ENCODE measurements around the gene SNRPN. TPM values are rescaled to one million over a fixed set of nuclear protein-coding genes. Genes with fewer than 3 reads are reported as not detected.

The SNRPN gene
- total RNA-seq, 5 donors from 2014 or later (not counting 1 experiment from before 2014, with no cell fraction given) = 111 to 124 (median 120) TPM

GRCh38 chr15:24976932-24977331 lies 22.1 kb downstream of the SNRPN start:
- no peak overlapping the region for H3K27ac ChIP-seq (ENCODE audit: low read length)
- Mint-ChIP-seq H3K27ac (no peak overlapping the region), H3K36me3 (peaks cover 79% of the 10 kb centered on the region), H3K4me3 (no peak overlapping the region), H3K9me3 (peaks cover 26 to 45% (median 33%) of the 10 kb centered on the region in 3 donors), H3K4me1 (peaks cover 0 to 6% (median 0%) of the 10 kb centered on the region in 3 donors), H3K27me3 (no peaks in the 10 kb centered on the region)
- WGBS (ENCODE audit: insufficient coverage) = 94% methylated on average over 3 of the region's 3 CpGs
- ChIA-PET CTCF (no interaction called here), POLR2A (interaction anchor here in 1 of 2 donors (0.7 kb wide), 1 partner anchor 20 kb away, joined by 3 read pairs; no protein-coding TSS in a partner anchor)
- no peak for ATAC-seq (replicated peaks in 1 of 4)
- DNase-seq = no peak
- no peaks in the 10 kb centered on the region for H3K27me3 ChIP-seq (replicated peaks in 1 of 2; ENCODE audit: control insufficient read depth in 2 of 2, extremely low read depth in 1 of 2, insufficient read depth in 2 of 2, low read length in 1 of 2)
- H3K4me3 ChIP-seq (ENCODE audit: control insufficient read depth in 1 of 2, extremely low read depth in 1 of 2, low read length in 1 of 2) = no peak overlapping the region
- H3K9me3 ChIP-seq = peaks cover 20% of the 10 kb centered on the region
- no peaks in the 10 kb centered on the region for H3K4me1 ChIP-seq (ENCODE audit: control insufficient read depth in 1 of 2, extremely low read depth in 1 of 2, insufficient read depth in 2 of 2, low read length in 2 of 2)
- peaks cover 3 to 71% of the 10 kb centered on the region in 2 donors for H3K36me3 ChIP-seq (ENCODE audit: control insufficient read depth in 2 of 2, extremely low read depth in 1 of 2, insufficient read depth in 1 of 2, low read length in 1 of 2)

GRCh38 chr15:24977686-24978085 lies 22.9 kb downstream of the SNRPN start:
- no peak overlapping the region for H3K4me3 ChIP-seq (ENCODE audit: control insufficient read depth in 1 of 2, extremely low read depth in 1 of 2, low read length in 1 of 2)
- no peak for ATAC-seq (replicated peaks in 1 of 4)
- H3K27me3 ChIP-seq (replicated peaks in 1 of 2; ENCODE audit: control insufficient read depth in 2 of 2, extremely low read depth in 1 of 2, insufficient read depth in 2 of 2, low read length in 1 of 2) = no peaks in the 10 kb centered on the region
- H3K27ac Mint-ChIP-seq = no peak overlapping the region
- H3K9me3 ChIP-seq = peaks cover 20% of the 10 kb centered on the region
- DNase-seq = no peak
- H3K36me3 Mint-ChIP-seq = peaks cover 84% of the 10 kb centered on the region
- peaks cover 7 to 78% of the 10 kb centered on the region in 2 donors for H3K36me3 ChIP-seq (ENCODE audit: control insufficient read depth in 2 of 2, extremely low read depth in 1 of 2, insufficient read depth in 1 of 2, low read length in 1 of 2)
- H3K4me1 Mint-ChIP-seq = peaks cover 0 to 6% (median 0%) of the 10 kb centered on the region in 3 donors
- no peaks in the 10 kb centered on the region for H3K4me1 ChIP-seq (ENCODE audit: control insufficient read depth in 1 of 2, extremely low read depth in 1 of 2, insufficient read depth in 2 of 2, low read length in 2 of 2)
- H3K4me3 Mint-ChIP-seq = no peak overlapping the region
- ChIA-PET POLR2A (no interaction called here), CTCF (no interaction called here)
- H3K27ac ChIP-seq (ENCODE audit: low read length) = no peak overlapping the region
- WGBS (ENCODE audit: insufficient coverage) = 80% methylated on average over 1 of the region's 9 CpGs
- no peaks in the 10 kb centered on the region for H3K27me3 Mint-ChIP-seq
- H3K9me3 Mint-ChIP-seq = peaks cover 26 to 49% (median 35%) of the 10 kb centered on the region in 3 donors

GRCh38 chr15:24985224-24985623 lies 30.4 kb downstream of the SNRPN start:
- ChIA-PET POLR2A (no interaction called here), CTCF (no interaction called here)
- H3K9me3 Mint-ChIP-seq = peaks cover 34 to 54% (median 44%) of the 10 kb centered on the region in 3 donors
- no peak overlapping the region for H3K27ac Mint-ChIP-seq
- Histone ChIP-seq H3K4me1 (ENCODE audit: control insufficient read depth in 1 of 2, extremely low read depth in 1 of 2, insufficient read depth in 2 of 2, low read length in 2 of 2) (no peaks in the 10 kb centered on the region), H3K27me3 (replicated peaks in 1 of 2; ENCODE audit: control insufficient read depth in 2 of 2, extremely low read depth in 1 of 2, insufficient read depth in 2 of 2, low read length in 1 of 2) (no peaks in the 10 kb centered on the region), H3K36me3 (ENCODE audit: control insufficient read depth in 2 of 2, extremely low read depth in 1 of 2, insufficient read depth in 1 of 2, low read length in 1 of 2) (peaks cover 4 to 57% of the 10 kb centered on the region in 2 donors), H3K27ac (ENCODE audit: low read length) (no peak overlapping the region), H3K4me3 (ENCODE audit: control insufficient read depth in 1 of 2, extremely low read depth in 1 of 2, low read length in 1 of 2) (no peak overlapping the region), H3K9me3 (peaks cover 12% of the 10 kb centered on the region)
- H3K27me3 Mint-ChIP-seq = no peaks in the 10 kb centered on the region
- ATAC-seq (replicated peaks in 1 of 4) (no peak), DNase-seq (no peak)
- peaks cover 86% of the 10 kb centered on the region for H3K36me3 Mint-ChIP-seq
- WGBS (ENCODE audit: insufficient coverage) = 88% methylated on average over 3 of the region's 7 CpGs
- H3K4me1 Mint-ChIP-seq = no peaks in the 10 kb centered on the region
- no peak overlapping the region for H3K4me3 Mint-ChIP-seq

- H3K36me3 Mint-ChIP-seq = peaks cover 93% of the 10 kb centered on the region
- no peaks in the 10 kb centered on the region for H3K4me1 ChIP-seq (ENCODE audit: control insufficient read depth in 1 of 2, extremely low read depth in 1 of 2, insufficient read depth in 2 of 2, low read length in 2 of 2)
- H3K4me3 Mint-ChIP-seq = no peak overlapping the region
- no peaks in the 10 kb centered on the region for H3K4me1 Mint-ChIP-seq
- peaks cover 34 to 52% (median 50%) of the 10 kb centered on the region in 3 donors for H3K9me3 Mint-ChIP-seq
- H3K4me3 ChIP-seq (ENCODE audit: control insufficient read depth in 1 of 2, extremely low read depth in 1 of 2, low read length in 1 of 2) = no peak overlapping the region
- no peak for DNase-seq
- CTCF ChIA-PET = no interaction called here
- no peak overlapping the region for H3K27ac Mint-ChIP-seq
- no peaks in the 10 kb centered on the region for H3K27me3 ChIP-seq (replicated peaks in 1 of 2; ENCODE audit: control insufficient read depth in 2 of 2, extremely low read depth in 1 of 2, insufficient read depth in 2 of 2, low read length in 1 of 2)
- POLR2A ChIA-PET = no interaction called here
- no peak for ATAC-seq (replicated peaks in 1 of 4)
- H3K27me3 Mint-ChIP-seq = no peaks in the 10 kb centered on the region
- H3K36me3 ChIP-seq (ENCODE audit: control insufficient read depth in 2 of 2, extremely low read depth in 1 of 2, insufficient read depth in 1 of 2, low read length in 1 of 2) = peaks cover 4 to 52% of the 10 kb centered on the region in 2 donors
- no peak overlapping the region for H3K27ac ChIP-seq (ENCODE audit: low read length)
- WGBS (ENCODE audit: insufficient coverage) = 96% methylated on average over 5 of the region's 6 CpGs
- H3K9me3 ChIP-seq = peaks cover 17% of the 10 kb centered on the region
These were observed 31.9 kb downstream of the SNRPN start for GRCh38 chr15:24986653-24987052.

GRCh38 chr15:25019434-25019833 lies 64.6 kb downstream of the SNRPN start:
- H3K9me3 ChIP-seq = peaks cover 24% of the 10 kb centered on the region
- Mint-ChIP-seq H3K9me3 (peaks cover 30 to 66% (median 61%) of the 10 kb centered on the region in 3 donors), H3K27ac (no peak overlapping the region), H3K4me1 (no peaks in the 10 kb centered on the region), H3K27me3 (no peaks in the 10 kb centered on the region), H3K4me3 (no peak overlapping the region), H3K36me3 (peaks cover 44% of the 10 kb centered on the region)
- no peaks in the 10 kb centered on the region for H3K27me3 ChIP-seq (replicated peaks in 1 of 2; ENCODE audit: control insufficient read depth in 2 of 2, extremely low read depth in 1 of 2, insufficient read depth in 2 of 2, low read length in 1 of 2)
- CTCF ChIA-PET = no interaction called here
- no peak for ATAC-seq (replicated peaks in 1 of 4)
- no peak overlapping the region for H3K4me3 ChIP-seq (ENCODE audit: control insufficient read depth in 1 of 2, extremely low read depth in 1 of 2, low read length in 1 of 2)
- DNase-seq = no peak
- H3K4me1 ChIP-seq (ENCODE audit: control insufficient read depth in 1 of 2, extremely low read depth in 1 of 2, insufficient read depth in 2 of 2, low read length in 2 of 2) = no peaks in the 10 kb centered on the region
- POLR2A ChIA-PET = no interaction called here
- H3K27ac ChIP-seq (ENCODE audit: low read length) = no peak overlapping the region
- H3K36me3 ChIP-seq (ENCODE audit: control insufficient read depth in 2 of 2, extremely low read depth in 1 of 2, insufficient read depth in 1 of 2, low read length in 1 of 2) = no peaks in the 10 kb centered on the region
- no CpG with 5 or more reads among the region's 1 CpG for WGBS (ENCODE audit: insufficient coverage)

- H3K36me3 Mint-ChIP-seq = peaks cover 61% of the 10 kb centered on the region
- ChIA-PET POLR2A (no interaction called here), CTCF (no interaction called here)
- no peaks in the 10 kb centered on the region for H3K4me1 Mint-ChIP-seq
- H3K27me3 Mint-ChIP-seq = no peaks in the 10 kb centered on the region
- H3K4me1 ChIP-seq (ENCODE audit: control insufficient read depth in 1 of 2, extremely low read depth in 1 of 2, insufficient read depth in 2 of 2, low read length in 2 of 2) = no peaks in the 10 kb centered on the region
- H3K27ac Mint-ChIP-seq = no peak overlapping the region
- H3K27ac ChIP-seq (ENCODE audit: low read length) = no peak overlapping the region
- peaks cover 29 to 69% (median 67%) of the 10 kb centered on the region in 3 donors for H3K9me3 Mint-ChIP-seq
- H3K4me3 Mint-ChIP-seq = no peak overlapping the region
- peaks cover 35% of the 10 kb centered on the region for H3K9me3 ChIP-seq
- WGBS (ENCODE audit: insufficient coverage) = no CpG with 5 or more reads among the region's 2 CpGs
- no peaks in the 10 kb centered on the region for H3K36me3 ChIP-seq (ENCODE audit: control insufficient read depth in 2 of 2, extremely low read depth in 1 of 2, insufficient read depth in 1 of 2, low read length in 1 of 2)
- no peak for DNase-seq
- no peak overlapping the region for H3K4me3 ChIP-seq (ENCODE audit: control insufficient read depth in 1 of 2, extremely low read depth in 1 of 2, low read length in 1 of 2)
- no peak for ATAC-seq (replicated peaks in 1 of 4)
- H3K27me3 ChIP-seq (replicated peaks in 1 of 2; ENCODE audit: control insufficient read depth in 2 of 2, extremely low read depth in 1 of 2, insufficient read depth in 2 of 2, low read length in 1 of 2) = no peaks in the 10 kb centered on the region
These were observed 67.4 kb downstream of the SNRPN start for GRCh38 chr15:25022233-25022632.
